ENCODE measurements around the gene GNG8. TPM values are rescaled to one million over a fixed set of nuclear protein-coding genes. Genes with fewer than 3 reads are reported as not detected.
"Not testable (repeated sequence)": the region's sequence is repeated elsewhere in the genome, so short reads cannot be mapped to it uniquely, and the experiment has no call there.

Gene GNG8
- total and polyA plus RNA-seq, 4 donors, result 1.7 to 13.7 (median 10.7) TPM; not detected in 1

DNA sequence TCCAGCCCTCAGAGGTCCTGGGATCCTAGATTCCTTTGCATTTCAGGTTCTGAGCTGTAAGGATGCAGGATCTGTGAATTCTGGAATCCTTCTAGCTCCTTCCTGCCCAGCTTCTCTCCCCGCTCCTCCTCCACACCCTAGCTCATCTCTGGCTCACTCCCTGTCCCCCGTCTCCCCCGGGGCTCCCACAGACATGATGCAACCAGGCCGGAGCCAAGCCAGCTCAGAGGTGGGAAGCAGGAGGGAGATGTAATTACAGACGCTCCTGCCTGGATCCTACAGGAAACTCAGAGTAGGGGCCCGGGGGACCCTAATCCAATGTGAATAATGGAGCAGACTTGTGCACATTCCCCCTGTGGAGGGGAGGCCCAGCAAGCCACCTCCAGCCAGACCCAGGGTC lies 4.5 kb downstream of the GNG8 start:
- Histone ChIP-seq H3K9me3 (ENCODE audit: control insufficient read depth, insufficient read depth, low read length) (no peaks in the 10 kb centered on the region), H3K4me1 (ENCODE audit: control insufficient read depth, insufficient read depth, low read length) (peaks cover 28% of the 10 kb centered on the region), H3K4me3 (ENCODE audit: low read depth, low read length) (no peak overlapping the region), H3K27ac (ENCODE audit: low read depth, low read length) (no peak overlapping the region), H3K36me3 (ENCODE audit: control insufficient read depth, insufficient read depth, low read length) (no peaks in the 10 kb centered on the region), H3K27me3 (ENCODE audit: control insufficient read depth, insufficient read depth, low read length) (peaks cover 20% of the 10 kb centered on the region)
- 40% methylated on average over 6 of the region's 6 CpGs for WGBS (ENCODE audit: insufficient coverage)
- DNase-seq (ENCODE audit: low read depth in 4 of 6, low spot score in 6 of 6), result no peak

DNA sequence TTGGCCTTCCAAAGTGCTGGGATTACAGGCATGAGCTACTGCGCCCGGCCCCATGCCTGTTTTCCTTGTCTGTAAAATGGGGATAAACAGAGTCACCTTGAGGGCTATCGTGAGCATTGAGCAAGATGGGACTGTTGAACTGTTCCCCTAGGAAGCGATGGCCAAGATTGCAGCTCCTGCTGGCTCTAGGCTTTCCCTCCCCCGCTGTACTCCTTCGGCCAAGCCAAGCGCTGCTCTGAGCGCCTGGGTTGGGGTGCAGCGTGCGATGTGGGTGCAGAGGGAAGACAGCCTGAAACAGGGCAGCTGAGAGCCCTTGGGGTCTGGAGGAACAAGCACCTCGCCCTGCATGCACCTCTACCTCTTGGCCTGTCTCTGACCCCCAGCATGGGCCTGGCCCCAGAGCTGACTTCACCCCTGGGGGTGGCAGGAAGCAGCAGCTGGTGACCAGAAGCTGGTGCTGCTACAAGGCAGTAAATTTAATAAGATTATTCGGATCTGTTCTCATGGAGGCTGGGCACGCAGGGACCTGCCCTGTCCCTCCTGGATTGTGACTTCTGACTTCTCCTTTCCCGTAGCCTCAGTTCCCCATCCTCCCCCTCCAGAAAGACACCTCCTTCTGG lies 5.3 kb downstream of the GNG8 start:
- H3K9me3 ChIP-seq (ENCODE audit: control insufficient read depth, insufficient read depth, low read length), result no peaks in the 10 kb centered on the region
- WGBS (ENCODE audit: insufficient coverage), result 76% methylated on average over 14 of the region's 14 CpGs
- H3K36me3 ChIP-seq (ENCODE audit: control insufficient read depth, insufficient read depth, low read length), result no peaks in the 10 kb centered on the region
- H3K27ac ChIP-seq (ENCODE audit: low read depth, low read length), result no peak overlapping the region
- H3K4me3 ChIP-seq (ENCODE audit: low read depth, low read length), result no peak overlapping the region
- DNase-seq (ENCODE audit: low read depth in 4 of 6, low spot score in 6 of 6), result no peak
- H3K4me1 ChIP-seq (ENCODE audit: control insufficient read depth, insufficient read depth, low read length), result peaks cover 28% of the 10 kb centered on the region
- peaks cover 20% of the 10 kb centered on the region for H3K27me3 ChIP-seq (ENCODE audit: control insufficient read depth, insufficient read depth, low read length)

DNA sequence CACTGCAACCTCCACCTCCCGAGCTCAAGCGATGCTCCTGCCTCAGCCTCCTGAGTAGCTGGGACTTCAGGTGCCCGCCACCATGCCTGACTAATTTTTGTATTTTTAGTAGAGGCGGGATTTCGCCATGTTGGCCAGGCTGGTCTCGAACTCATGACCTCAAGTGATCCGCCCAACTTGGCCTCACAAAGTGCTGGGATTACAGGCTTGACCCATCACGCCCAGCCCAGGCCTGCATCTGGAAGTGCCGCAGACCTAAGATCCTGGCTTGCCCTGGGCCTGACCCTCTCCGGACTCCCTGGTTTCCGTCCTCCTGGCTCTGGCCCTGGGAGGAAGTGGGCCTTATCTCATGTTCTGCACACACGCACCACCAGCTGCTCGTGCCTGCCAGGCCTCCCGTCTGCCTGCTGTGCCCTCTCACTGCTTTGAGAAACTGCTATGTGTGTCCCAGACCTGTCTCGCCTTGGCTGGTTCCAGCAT lies 6.4 kb downstream of the GNG8 start:
- Histone ChIP-seq H3K4me1 (ENCODE audit: control insufficient read depth, insufficient read depth, low read length) (peaks cover 30% of the 10 kb centered on the region), H3K27me3 (ENCODE audit: control insufficient read depth, insufficient read depth, low read length) (peaks cover 16% of the 10 kb centered on the region), H3K27ac (ENCODE audit: low read depth, low read length) (no peak overlapping the region), H3K4me3 (ENCODE audit: low read depth, low read length) (no peak overlapping the region), H3K36me3 (ENCODE audit: control insufficient read depth, insufficient read depth, low read length) (no peaks in the 10 kb centered on the region), H3K9me3 (ENCODE audit: control insufficient read depth, insufficient read depth, low read length) (no peaks in the 10 kb centered on the region)
- no peak for DNase-seq (ENCODE audit: low read depth in 4 of 6, low spot score in 6 of 6)
- WGBS (ENCODE audit: insufficient coverage), result 90% methylated on average over 15 of the region's 15 CpGs

DNA sequence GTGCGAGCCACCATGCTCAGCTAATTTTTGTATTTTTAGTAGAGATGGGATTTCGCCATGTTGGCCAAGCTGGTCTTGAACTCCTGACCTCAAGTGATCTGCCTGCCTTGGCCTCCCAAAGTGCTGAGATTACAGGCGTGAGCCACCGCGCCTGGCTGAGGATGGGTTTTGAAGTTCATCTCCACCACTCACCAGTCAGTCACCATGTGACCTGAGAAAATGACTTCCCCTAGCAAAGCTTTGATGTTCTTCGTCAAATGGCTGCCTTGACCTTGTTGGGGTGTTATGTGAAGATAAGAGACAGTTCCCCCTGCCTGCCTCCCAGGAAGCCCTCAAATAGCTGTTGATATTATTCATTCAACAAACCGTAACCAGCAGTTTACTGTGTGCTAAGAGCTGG lies 7.0 kb downstream of the GNG8 start:
- Histone ChIP-seq H3K27me3 (ENCODE audit: control insufficient read depth, insufficient read depth, low read length) (peaks cover 12% of the 10 kb centered on the region), H3K4me1 (ENCODE audit: control insufficient read depth, insufficient read depth, low read length) (peaks cover 24% of the 10 kb centered on the region)
- H3K4me3 ChIP-seq (ENCODE audit: low read depth, low read length); H3K27ac ChIP-seq (ENCODE audit: low read depth, low read length); H3K9me3 ChIP-seq (ENCODE audit: control insufficient read depth, insufficient read depth, low read length); H3K36me3 ChIP-seq (ENCODE audit: control insufficient read depth, insufficient read depth, low read length); DNase-seq (ENCODE audit: low read depth in 4 of 6, low spot score in 6 of 6): not testable (repeated sequence)
- WGBS (ENCODE audit: insufficient coverage), result no CpG with 5 or more reads among the region's 7 CpGs

DNA sequence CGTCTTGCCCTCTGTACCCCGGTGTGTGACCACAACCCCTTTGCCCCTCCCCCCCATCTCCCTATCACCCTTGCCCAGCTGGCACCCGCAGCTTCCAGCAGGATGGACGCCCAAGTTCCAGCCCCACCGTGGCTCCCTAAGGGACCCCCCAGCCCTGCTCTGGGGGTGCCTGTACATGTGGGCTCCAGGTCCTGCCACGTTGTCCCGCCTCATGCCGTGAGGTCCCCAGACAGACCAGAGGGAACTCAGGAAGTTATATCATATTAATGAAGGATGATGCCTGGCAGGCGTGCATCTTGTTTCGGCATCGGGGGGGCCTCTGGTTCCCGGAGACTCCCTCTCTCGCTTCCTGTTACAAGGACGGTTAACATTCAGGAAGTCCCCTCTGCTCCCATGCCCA lies 9.6 kb downstream of the GNG8 start:
- no peaks in the 10 kb centered on the region for H3K9me3 ChIP-seq (ENCODE audit: control insufficient read depth, insufficient read depth, low read length)
- no peak overlapping the region for H3K27ac ChIP-seq (ENCODE audit: low read depth, low read length)
- H3K4me3 ChIP-seq (ENCODE audit: low read depth, low read length), result no peak overlapping the region
- no peaks in the 10 kb centered on the region for H3K27me3 ChIP-seq (ENCODE audit: control insufficient read depth, insufficient read depth, low read length)
- H3K4me1 ChIP-seq (ENCODE audit: control insufficient read depth, insufficient read depth, low read length), result peaks cover 17% of the 10 kb centered on the region
- WGBS (ENCODE audit: insufficient coverage), result 79% methylated on average over 5 of the region's 14 CpGs
- DNase-seq (ENCODE audit: low read depth in 4 of 6, low spot score in 6 of 6), result no peak
- no peaks in the 10 kb centered on the region for H3K36me3 ChIP-seq (ENCODE audit: control insufficient read depth, insufficient read depth, low read length)

DNA sequence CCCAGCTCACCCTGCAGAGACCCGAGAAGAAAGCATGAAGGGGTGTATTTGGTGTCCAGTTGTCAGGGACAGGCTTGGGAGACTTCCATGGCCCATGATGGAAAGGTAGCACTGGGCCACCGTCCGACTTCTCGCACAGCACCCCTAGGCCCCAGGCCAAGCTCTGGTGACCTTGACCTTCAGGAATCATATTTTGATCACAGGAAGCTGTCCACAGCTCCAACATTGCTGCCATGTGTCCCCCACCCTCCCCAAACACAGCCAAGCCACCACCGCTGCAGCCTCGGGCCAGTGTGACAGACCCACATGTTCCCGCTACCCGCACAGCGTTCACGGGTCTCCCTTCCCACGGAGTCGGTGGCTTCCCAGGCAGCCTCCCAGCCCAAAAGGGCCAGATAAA lies 10.3 kb downstream of the GNG8 start:
- H3K27me3 ChIP-seq (ENCODE audit: control insufficient read depth, insufficient read depth, low read length), result no peaks in the 10 kb centered on the region
- H3K9me3 ChIP-seq (ENCODE audit: control insufficient read depth, insufficient read depth, low read length), result no peaks in the 10 kb centered on the region
- H3K36me3 ChIP-seq (ENCODE audit: control insufficient read depth, insufficient read depth, low read length), result no peaks in the 10 kb centered on the region
- peaks cover 21% of the 10 kb centered on the region for H3K4me1 ChIP-seq (ENCODE audit: control insufficient read depth, insufficient read depth, low read length)
- no peak overlapping the region for H3K27ac ChIP-seq (ENCODE audit: low read depth, low read length)
- WGBS (ENCODE audit: insufficient coverage), result 90% methylated on average over 12 of the region's 12 CpGs
- no peak for DNase-seq (ENCODE audit: low read depth in 4 of 6, low spot score in 6 of 6)
- no peak overlapping the region for H3K4me3 ChIP-seq (ENCODE audit: low read depth, low read length)

DNA sequence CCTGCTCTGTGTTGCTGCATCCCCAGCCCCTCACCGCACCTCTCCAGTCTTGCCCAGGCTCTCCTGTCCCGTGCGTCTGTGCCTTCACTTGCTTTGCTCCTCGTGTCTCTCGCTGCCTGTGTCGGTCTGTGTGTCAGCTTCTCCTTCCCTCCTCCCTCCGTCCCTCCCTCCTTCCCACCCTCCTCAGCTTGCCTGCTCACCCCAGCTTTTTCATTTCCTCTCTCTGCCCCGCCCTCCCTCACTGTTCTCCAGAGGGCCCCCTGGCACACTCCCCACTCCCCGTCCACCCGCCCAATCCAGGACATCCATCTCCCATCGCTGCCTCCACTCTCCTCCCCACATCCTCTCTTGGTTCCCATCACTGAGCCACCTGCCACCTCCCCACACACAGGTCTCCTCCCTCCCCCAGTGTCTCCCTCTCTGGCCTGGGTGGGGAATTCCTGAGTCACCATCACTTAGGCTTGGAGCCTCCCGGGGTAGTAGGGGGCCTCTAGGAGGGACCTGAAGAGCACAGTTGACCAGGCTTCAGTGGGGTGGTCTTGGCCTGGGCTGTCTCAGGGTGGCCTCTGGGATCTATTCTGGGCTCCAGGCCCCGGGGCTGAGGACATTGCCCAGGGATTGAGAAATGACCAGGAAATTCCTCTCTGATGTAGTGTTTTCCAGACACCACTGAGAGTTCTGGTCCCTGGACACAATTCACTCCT lies 10.9 kb downstream of the GNG8 start, which contains the start of gene PTGIR:
PTGIR (minus strand) TSS at position 132 of the 704 bp plus-strand sequence. CDS start 864 bp downstream, outside the sequence.
- peaks cover 24% of the 10 kb centered on the region for H3K4me1 ChIP-seq (ENCODE audit: control insufficient read depth, insufficient read depth, low read length)
- no peaks in the 10 kb centered on the region for H3K27me3 ChIP-seq (ENCODE audit: control insufficient read depth, insufficient read depth, low read length)
- H3K36me3 ChIP-seq (ENCODE audit: control insufficient read depth, insufficient read depth, low read length), result no peaks in the 10 kb centered on the region
- no peaks in the 10 kb centered on the region for H3K9me3 ChIP-seq (ENCODE audit: control insufficient read depth, insufficient read depth, low read length)
- DNase-seq (ENCODE audit: low read depth in 4 of 6, low spot score in 6 of 6), result no peak
- WGBS (ENCODE audit: insufficient coverage), result 28% methylated on average over 13 of the region's 13 CpGs
- peak within 1 kb of the TSS; percentile 10 for H3K27ac ChIP-seq (ENCODE audit: low read depth, low read length)
- H3K4me3 ChIP-seq (ENCODE audit: low read depth, low read length), result no peak within 1 kb of the TSS

DNA sequence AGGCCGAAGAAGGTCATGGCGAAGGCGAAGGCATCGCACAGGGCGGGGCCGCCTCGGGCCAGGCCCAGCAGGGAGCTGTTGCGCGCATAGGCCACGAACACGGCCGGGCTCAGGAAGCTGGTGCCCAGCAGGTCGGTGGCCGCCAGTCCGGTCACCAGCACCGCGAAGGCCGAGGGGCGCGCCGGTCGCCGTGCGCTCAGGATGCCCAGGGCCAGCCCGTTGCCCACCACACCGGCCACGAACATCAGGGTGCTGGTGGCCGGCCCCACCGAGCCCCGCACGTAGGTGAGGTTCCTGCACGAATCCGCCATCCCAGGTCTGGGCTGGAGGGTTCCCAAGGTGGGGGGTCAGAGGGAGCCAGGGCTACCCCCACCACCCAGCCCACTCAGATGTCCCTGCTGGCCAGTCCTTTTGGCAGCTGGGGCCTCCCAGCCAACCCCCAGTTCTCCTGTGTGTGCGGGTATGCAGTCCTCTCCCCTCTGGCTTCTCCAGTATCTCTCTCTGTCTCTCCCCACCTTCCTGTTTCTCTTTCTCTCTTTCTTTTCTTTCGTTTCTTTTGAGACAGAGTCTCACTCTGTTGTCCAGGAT lies 12.0 kb downstream of the GNG8 start:
- H3K9me3 ChIP-seq (ENCODE audit: control insufficient read depth, insufficient read depth, low read length), result no peaks in the 10 kb centered on the region
- H3K27ac ChIP-seq (ENCODE audit: low read depth, low read length), result no peak overlapping the region
- DNase-seq (ENCODE audit: low read depth in 4 of 6, low spot score in 6 of 6), result no peak
- no peaks in the 10 kb centered on the region for H3K36me3 ChIP-seq (ENCODE audit: control insufficient read depth, insufficient read depth, low read length)
- no peaks in the 10 kb centered on the region for H3K27me3 ChIP-seq (ENCODE audit: control insufficient read depth, insufficient read depth, low read length)
- no peak overlapping the region for H3K4me3 ChIP-seq (ENCODE audit: low read depth, low read length)
- peaks cover 29% of the 10 kb centered on the region for H3K4me1 ChIP-seq (ENCODE audit: control insufficient read depth, insufficient read depth, low read length)
- 91% methylated on average over 28 of the region's 35 CpGs for WGBS (ENCODE audit: insufficient coverage)

DNA sequence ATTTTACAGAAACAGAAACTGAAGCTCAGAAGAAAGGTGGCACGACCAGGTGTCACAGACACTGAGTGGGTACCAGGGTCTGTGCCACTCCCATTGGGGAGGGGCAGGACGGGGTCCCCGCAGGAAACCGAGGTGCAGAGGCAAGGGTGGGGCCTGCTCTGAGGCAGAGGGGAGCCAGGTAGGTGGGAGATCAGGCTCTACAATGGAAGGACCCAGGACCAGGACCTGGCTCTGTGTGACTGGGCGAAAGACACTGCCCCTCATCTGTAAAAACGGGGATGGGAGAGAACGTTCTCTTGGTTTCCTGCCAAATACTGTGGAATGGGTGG lies 13.9 kb downstream of the GNG8 start:
- H3K27me3 ChIP-seq (ENCODE audit: control insufficient read depth, insufficient read depth, low read length), result no peaks in the 10 kb centered on the region
- no peak overlapping the region for H3K4me3 ChIP-seq (ENCODE audit: low read depth, low read length)
- WGBS (ENCODE audit: insufficient coverage), result 75% methylated on average over 7 of the region's 7 CpGs
- peaks cover 35% of the 10 kb centered on the region for H3K4me1 ChIP-seq (ENCODE audit: control insufficient read depth, insufficient read depth, low read length)
- no peak for DNase-seq (ENCODE audit: low read depth in 4 of 6, low spot score in 6 of 6)
- no peaks in the 10 kb centered on the region for H3K9me3 ChIP-seq (ENCODE audit: control insufficient read depth, insufficient read depth, low read length)
- H3K36me3 ChIP-seq (ENCODE audit: control insufficient read depth, insufficient read depth, low read length), result no peaks in the 10 kb centered on the region
- H3K27ac ChIP-seq (ENCODE audit: low read depth, low read length), result no peak overlapping the region
